Measurements from ENCODE around the gene PRG3. TPM values are rescaled to one million over a fixed set of nuclear protein-coding genes. Genes with fewer than 3 reads are reported as not detected.
A peak's percentile ranks its signal among the peaks of the same experiment; 100 is the strongest.
"Not testable (repeated sequence)": the region's sequence is repeated elsewhere in the genome, so short reads cannot be mapped to it uniquely, and the experiment has no call there.

Gene PRG3
- total RNA-seq, 2 donors from 2014 or later, result not detected

- DNase-seq (ENCODE audit: low spot score), result peak; percentile 62
- intact Hi-C loops (cut with DNase I), result no loop called here
Measured at GRCh38 chr11:57364851-57365660, 15.9 kb downstream of the PRG3 start.

- DNase-seq (ENCODE audit: low spot score), result peak; percentile 35
- intact Hi-C loops (cut with DNase I), result no loop called here
Measured at GRCh38 chr11:57363131-57364080, 17.5 kb downstream of the PRG3 start.

GRCh38 chr11:57361926-57362325 lies 19.0 kb downstream of the PRG3 start:
- intact Hi-C loops (cut with DNase I), result no loop called here
- DNase-seq (ENCODE audit: low spot score), result no peak

GRCh38 chr11:57361420-57361819 lies 19.5 kb downstream of the PRG3 start:
- DNase-seq (ENCODE audit: low spot score); intact Hi-C loops (cut with DNase I): not testable (repeated sequence)

- intact Hi-C loops (cut with DNase I), result no loop called here
- peak; percentile 61 for DNase-seq (ENCODE audit: low spot score)
Measured at GRCh38 chr11:57360991-57361390, 20.0 kb downstream of the PRG3 start.

- DNase-seq (ENCODE audit: low spot score), result peak; percentile 30
- intact Hi-C loops (cut with DNase I), result no loop called here
Measured at GRCh38 chr11:57359896-57360690, 20.9 kb downstream of the PRG3 start.

- peak; percentile 53 for DNase-seq (ENCODE audit: low spot score)
- intact Hi-C loops (cut with DNase I), result no loop called here
Measured at GRCh38 chr11:57359396-57359795, 21.6 kb downstream of the PRG3 start.

- peak; percentile 51 for DNase-seq (ENCODE audit: low spot score)
- intact Hi-C loops (cut with DNase I), result no loop called here
Measured at GRCh38 chr11:57358991-57359390, 22.0 kb downstream of the PRG3 start.

- intact Hi-C loops (cut with DNase I), result no loop called here
- peak; percentile 57 for DNase-seq (ENCODE audit: low spot score)
Measured at GRCh38 chr11:57358543-57358961, 22.4 kb downstream of the PRG3 start.

- intact Hi-C loops (cut with DNase I), result no loop called here
Measured at GRCh38 chr11:57357856-57358255, 23.1 kb downstream of the PRG3 start.

GRCh38 chr11:57357310-57357709 lies 23.6 kb downstream of the PRG3 start:
- intact Hi-C loops (cut with DNase I), result no loop called here
- peak; percentile 3 for DNase-seq (ENCODE audit: low spot score)

More at GRCh38 chr11:57357856-57358255, 23.1 kb downstream of the PRG3 start:
- peak; percentile 58 for DNase-seq (ENCODE audit: low spot score)

GRCh38 chr11:57356268-57356667 lies 24.7 kb downstream of the PRG3 start:
- no peak for DNase-seq (ENCODE audit: low spot score)
- intact Hi-C loops (cut with DNase I), result no loop called here

GRCh38 chr11:57354699-57355098 lies 26.3 kb downstream of the PRG3 start:
- intact Hi-C loops (cut with DNase I), result no loop called here
- DNase-seq (ENCODE audit: low spot score), result peak; percentile 41

- intact Hi-C loops (cut with DNase I), result no loop called here
- peak; percentile 6 for DNase-seq (ENCODE audit: low spot score)
Measured at GRCh38 chr11:57353852-57354251, 27.1 kb downstream of the PRG3 start.

- DNase-seq (ENCODE audit: low spot score), result no peak
- intact Hi-C loops (cut with DNase I), result no loop called here
Measured at GRCh38 chr11:57353446-57353845, 27.5 kb downstream of the PRG3 start.

GRCh38 chr11:57353036-57353435 lies 27.9 kb downstream of the PRG3 start:
- intact Hi-C loops (cut with DNase I), result no loop called here

GRCh38 chr11:57349491-57350274 lies 31.3 kb downstream of the PRG3 start:
- intact Hi-C loops (cut with DNase I), result loop anchor here in 1 of 2 donors (5.0 kb wide), 1 partner anchor 133 kb away; no protein-coding TSS in a partner anchor
- DNase-seq (ENCODE audit: low spot score), result peak; percentile 90

More at GRCh38 chr11:57353036-57353435, 27.9 kb downstream of the PRG3 start:
- peak; percentile 44 for DNase-seq (ENCODE audit: low spot score)

GRCh38 chr11:57348636-57349313 lies 32.2 kb downstream of the PRG3 start:
- intact Hi-C loops (cut with DNase I), result loop anchor here in 1 of 2 donors (5.0 kb wide), 1 partner anchor 134 kb away; no protein-coding TSS in a partner anchor
- DNase-seq (ENCODE audit: low spot score), result peak; percentile 66

Measured in posterior vena cava (tissue), 2 donors.